Measurements from ENCODE around the gene SGCE. TPM values are rescaled to one million over a fixed set of nuclear protein-coding genes. Genes with fewer than 3 reads are reported as not detected.

The SGCE gene
- total and polyA plus RNA-seq, 10 of the 15 experiments (the other 5 are each of a cell fraction or from before 2014, with no cell fraction given), result 30.5 to 80.1 (median 49.2) TPM

- intact Hi-C loops (cut with micrococcal nuclease; ENCODE audit: unreplicated experiment) (no loop called here), in situ Hi-C loops (cut with MboI) (no loop called here)
- WGBS (ENCODE audit: insufficient coverage, insufficient replicate concordance, low lambda C conversion rate, missing lambda C conversion rate), result 98% methylated on average over 3 of the region's 3 CpGs
- ATAC-seq (no peak), FAIRE-seq (no peak), DNase-seq (ENCODE audit: low read depth, low spot score) (no peak)
- TF ChIP-seq TARDBP (IDR thresholded peaks at IDR 0.05; ENCODE audit: borderline replicate concordance) (no peak), CBX3 (IDR thresholded peaks at IDR 0.05; ENCODE audit: borderline replicate concordance, low read depth) (no peak), CBX5 (IDR thresholded peaks at IDR 0.05; ENCODE audit: low read depth) (no peak), RELB (IDR thresholded peaks at IDR 0.05; ENCODE audit: low read depth) (no peak)
- H3K9ac ChIP-seq (ENCODE audit: control insufficient read depth, insufficient read depth, low read length), result no peak overlapping the region
- no peak overlapping the region for H3K27ac ChIP-seq (ENCODE audit: control insufficient read depth, insufficient read depth)
- POLR2A ChIA-PET, result interaction anchor here (0.7 kb wide), 1 partner anchor 705 kb away, joined by 5 read pairs; no protein-coding TSS in a partner anchor
- H3K79me2 ChIP-seq (ENCODE audit: control insufficient read depth, insufficient read depth, low read length), result no peaks in the 10 kb centered on the region
- no peak overlapping the region for H2AFZ ChIP-seq (ENCODE audit: control insufficient read depth, low read depth, low read length)
- H3K27me3 ChIP-seq (replicated peaks in 1 of 2; ENCODE audit: control insufficient read depth in 2 of 2, insufficient read depth in 2 of 2, low read length in 1 of 2), result no peaks in the 10 kb centered on the region
- no peaks in the 10 kb centered on the region; a peak in 1 of 4 replicates for H3K36me3 ChIP-seq (ENCODE audit: control insufficient read depth in 2 of 2, insufficient read depth in 2 of 2, low read length in 1 of 2)
- no peaks in the 10 kb centered on the region for H3K9me3 ChIP-seq (replicated peaks; ENCODE audit: control insufficient read depth, insufficient read depth, low read length)
- peaks cover 8% of the 10 kb centered on the region for H3K4me1 ChIP-seq (ENCODE audit: control insufficient read depth, insufficient read depth, low read length)
- RAD21 ChIA-PET (ENCODE audit: unreplicated experiment), result interaction anchor here (1.3 kb wide), 1 partner anchor 174 kb away, joined by 3 read pairs; no protein-coding TSS in a partner anchor
- no peak overlapping the region for H3K4me3 ChIP-seq
- H4K20me1 ChIP-seq (ENCODE audit: control insufficient read depth, insufficient read depth), result no peaks in the 10 kb centered on the region
- no peak overlapping the region for H3K4me2 ChIP-seq (ENCODE audit: control insufficient read depth, insufficient read depth)
- CTCF ChIA-PET, result no interaction called here
- SMC1A ChIA-PET (ENCODE audit: uncharacterized antibody, unreplicated experiment), result interaction anchor here (0.6 kb wide), 1 partner anchor 85 kb away, joined by 3 read pairs; no protein-coding TSS in a partner anchor
- BruUV-seq (replicated peaks), result no TSS peak
These were observed 32.1 kb downstream of the SGCE start for GRCh38 chr7:94623820-94624219.

GRCh38 chr7:94621120-94621519 is 34.8 kb downstream of the SGCE start:
- Histone ChIP-seq H3K9me3 (replicated peaks; ENCODE audit: control insufficient read depth, insufficient read depth, low read length) (no peaks in the 10 kb centered on the region), H3K36me3 (ENCODE audit: control insufficient read depth in 2 of 2, insufficient read depth in 2 of 2, low read length in 1 of 2) (no peaks in the 10 kb centered on the region; a peak in 1 of 4 replicates), H3K4me2 (ENCODE audit: control insufficient read depth, insufficient read depth) (peak overlapping the region; percentile 17), H3K4me3 (peak overlapping the region; percentile 40; the same call in 1 of the 2 replicates), H3K4me1 (ENCODE audit: control insufficient read depth, insufficient read depth, low read length) (peaks cover 8% of the 10 kb centered on the region), H3K9ac (ENCODE audit: control insufficient read depth, insufficient read depth, low read length) (no peak overlapping the region), H3K27me3 (replicated peaks in 1 of 2; ENCODE audit: control insufficient read depth in 2 of 2, insufficient read depth in 2 of 2, low read length in 1 of 2) (no peaks in the 10 kb centered on the region), H2AFZ (ENCODE audit: control insufficient read depth, low read depth, low read length) (peak overlapping the region; percentile 43; the same call in 1 of the 2 replicates), H4K20me1 (ENCODE audit: control insufficient read depth, insufficient read depth) (no peaks in the 10 kb centered on the region), H3K27ac (ENCODE audit: control insufficient read depth, insufficient read depth) (peak overlapping the region; percentile 47), H3K79me2 (ENCODE audit: control insufficient read depth, insufficient read depth, low read length) (no peaks in the 10 kb centered on the region)
- no peak for FAIRE-seq
- RAD21 ChIA-PET (ENCODE audit: unreplicated experiment), result interaction anchor here (0.9 to 2.2 kb wide), 9 partner anchors 13 to 1067 kb away, joined by 3 to 10 read pairs (median 4); partner anchors contain the start of gene SGCE
- intact Hi-C loops (cut with micrococcal nuclease; ENCODE audit: unreplicated experiment), result loop anchor here (2.0 kb wide), 1 partner anchor 34 kb away; no protein-coding TSS in a partner anchor
- no peak for DNase-seq (ENCODE audit: low read depth, low spot score)
- SMC1A ChIA-PET (ENCODE audit: uncharacterized antibody, unreplicated experiment), result interaction anchor here (1.0 to 2.9 kb wide), 14 partner anchors 9 to 487 kb away, joined by 3 to 18 read pairs (median 4); no protein-coding TSS in a partner anchor
- no TSS peak for BruUV-seq (replicated peaks)
- no peak for TF ChIP-seq JUND (IDR thresholded peaks at IDR 0.05; ENCODE audit: low read depth, low read length)
- TF ChIP-seq RCOR1 (conservative IDR thresholded peaks at IDR 0.05; ENCODE audit: low read depth, low read length), result no peak
- no peak for TF ChIP-seq SMARCA5 (IDR thresholded peaks at IDR 0.05)
- no peak for TF ChIP-seq REST (IDR thresholded peaks at IDR 0.05; ENCODE audit: low read depth, low read length)
- TF ChIP-seq SMC3 (IDR thresholded peaks at IDR 0.05; ENCODE audit: borderline replicate concordance, low read length), result no peak
- TF ChIP-seq STAT3 (IDR thresholded peaks at IDR 0.05; ENCODE audit: low read depth, low read length), result no peak
- no peak for TF ChIP-seq CEBPB (IDR thresholded peaks at IDR 0.05; ENCODE audit: borderline replicate concordance in 1 of 2, low read depth in 2 of 2, low read length in 2 of 2)
- in situ Hi-C loops (cut with MboI), result no loop called here
- POLR2A ChIA-PET, result interaction anchor here (0.8 to 1.5 kb wide), 4 partner anchors 8 to 28 kb away, joined by 4 to 6 read pairs (median 4); no protein-coding TSS in a partner anchor
- CTCF ChIA-PET, result interaction anchor here (0.7 to 2.5 kb wide), 5 partner anchors 9 to 972 kb away, joined by 3 to 10 read pairs (median 4); no protein-coding TSS in a partner anchor
- ATAC-seq, result peak; percentile 19
- WGBS (ENCODE audit: insufficient coverage, insufficient replicate concordance, low lambda C conversion rate, missing lambda C conversion rate), result 66% methylated on average over 2 of the region's 2 CpGs

Measured in GM12878 (cell line).